ENCODE data around the gene CNN1.

GRCh38 chr19:11519138-11519537 lies 19.5 kb upstream of the CNN1 start:
- TF ChIP-seq POLR2A (IDR thresholded peaks at IDR 0.05) (no peak), CTCF (IDR thresholded peaks at IDR 0.05) (no peak), POLR2AphosphoS5 (IDR thresholded peaks at IDR 0.05; ENCODE audit: insufficient read depth in 1 of 2, low read depth in 1 of 2) (no peak)

All from vagina (tissue), 2 donors.